Naive thymus-derived CD4-positive, alpha-beta T cell (primary cell): ENCODE results near the gene MTERF4. TPM values are rescaled to one million over a fixed set of nuclear protein-coding genes. Genes with fewer than 3 reads are reported as not detected.

ENCODE experiments used
- ATAC-seq: fragments of 150-1000 bp; cut with Tn5 transposase; 2 replicates; pipeline ENCODE4 v1.10.0; 2021; ENCODE audit warnings: mild to moderate bottlenecking, moderate library complexity
- CTCF ChIA-PET: fragments of 350-600 bp; sonication (Branson Sonifier 250); formaldehyde crosslinking; loops from one replicate; lab custom pipeline; 2021; ENCODE audit warnings: antibody characterized with exemption; lab: Charles Lee
- POLR2A ChIA-PET: fragments of 350-600 bp; sonication (Branson Sonifier 250); formaldehyde crosslinking; loops from one replicate; lab custom pipeline; 2021; ENCODE audit warnings: antibody characterized with exemption, inconsistent platforms; lab: Charles Lee
- DNase-seq, 9 donors: peaks; one replicate each; pipeline versions ENCODE4 v3.0.0 to v3.0.0-alpha.2; 2020 to 2022; ENCODE audit warnings: mixed read lengths in 1 of 9
- H3K27ac ChIP-seq: one replicate; pipeline ENCODE4 v1.7.0; 2013; ENCODE audit warnings: mild to moderate bottlenecking, low read depth, low read length, moderate library complexity
- H3K27me3 ChIP-seq, 2 donors: one replicate each; pipeline ENCODE4 v1.7.0; 2013; ENCODE audit warnings: low read length in 2 of 2, mild to moderate bottlenecking in 2 of 2, moderate library complexity in 2 of 2; ENCODE audit not compliant: control insufficient read depth in 2 of 2, insufficient read depth in 2 of 2
- H3K36me3 ChIP-seq, 3 experiments: 1 replicate in 2 of 3; 2 replicates in 1 of 3; pipeline ENCODE4 v1.7.0; 2013; ENCODE audit warnings: low read length in 3 of 3, mild to moderate bottlenecking in 3 of 3, moderate library complexity in 1 of 3; ENCODE audit not compliant: insufficient read depth in 3 of 3, control insufficient read depth in 2 of 3
- H3K4me1 ChIP-seq, 2 donors: one replicate each; pipeline ENCODE4 v1.7.0; 2013; ENCODE audit warnings: low read length in 2 of 2, mild to moderate bottlenecking in 2 of 2, moderate library complexity in 1 of 2; ENCODE audit not compliant: control insufficient read depth in 2 of 2, insufficient read depth in 2 of 2
- H3K4me3 ChIP-seq: 2 replicates; pipeline ENCODE4 v1.7.0; 2013; ENCODE audit warnings: mild to moderate bottlenecking, low read length
- H3K9me3 ChIP-seq, 3 experiments: 1 replicate in 2 of 3; 2 replicates in 1 of 3; pipeline ENCODE4 v1.7.0; 2013; ENCODE audit warnings: low read length in 3 of 3; ENCODE audit not compliant: control insufficient read depth in 2 of 3
- H3K27ac Mint-ChIP-seq, 9 donors: one replicate each; pipeline ENCODE4 v1.8.0; 2020 to 2022; ENCODE audit warnings: mixed read lengths in 9 of 9, mild to moderate bottlenecking in 8 of 9, moderate library complexity in 5 of 9, inconsistent platforms in 2 of 9
- H3K27me3 Mint-ChIP-seq, 5 donors: one replicate each; pipeline ENCODE4 v1.8.0; 2021 to 2022; ENCODE audit warnings: mixed read lengths in 5 of 5, mild to moderate bottlenecking in 1 of 5
- H3K36me3 Mint-ChIP-seq, 5 donors: one replicate each; pipeline ENCODE4 v1.8.0; 2020 to 2022; ENCODE audit warnings: mixed read lengths in 5 of 5, mild to moderate bottlenecking in 3 of 5, inconsistent platforms in 1 of 5
- H3K4me1 Mint-ChIP-seq, 7 donors: one replicate each; pipeline ENCODE4 v1.8.0; 2020 to 2022; ENCODE audit warnings: mixed read lengths in 7 of 7, mild to moderate bottlenecking in 3 of 7, inconsistent platforms in 1 of 7
- H3K4me3 Mint-ChIP-seq, 10 donors: one replicate each; pipeline ENCODE4 v1.8.0; 2020 to 2022; ENCODE audit warnings: mild to moderate bottlenecking in 10 of 10, mixed read lengths in 10 of 10, moderate library complexity in 6 of 10, inconsistent platforms in 2 of 10
- H3K9me3 Mint-ChIP-seq, 11 donors: one replicate each; pipeline ENCODE4 v1.8.0; 2020 to 2022; ENCODE audit warnings: mixed read lengths in 11 of 11, mild to moderate bottlenecking in 4 of 11, inconsistent platforms in 1 of 11, moderate library complexity in 1 of 11
- intact Hi-C, 2 donors: fragments of 100-400 bp; cut with micrococcal nuclease; formaldehyde crosslinking; loops; one replicate each; pipeline ENCODE4 v1.15.1; 2023
- polyA plus RNA-seq, 2 donors: library from polyadenylated mRNA; unstranded; fragments of 300-500 nt; fragmentation: Illumina TruSeq; gene quantifications; one replicate each; pipeline ENCODE4 v1.2.3, GENCODE V29; 2021
- total RNA-seq, 6 experiments: library from RNA in 5 of 6; stranded (reverse) in 5 of 6; gene quantifications; 1 replicate in 5 of 6; 2 replicates in 1 of 6; pipeline ENCODE4 v1.2.3 and lab custom pipeline; 2021 to 2026

Gene MTERF4
- total and polyA plus RNA-seq, 7 experiments from 2014 or later = 45.3 to 214 (median 82.3) TPM

- ATAC-seq (no peak), DNase-seq (no peak)
- Histone ChIP-seq H3K9me3 (no peaks in the 10 kb centered on the region), H3K4me3 (no peak overlapping the region), H3K27ac (no peak overlapping the region), H3K36me3 (peaks cover 0 to 54% (median 5%) of the 10 kb centered on the region in 3 experiments), H3K4me1 (no peaks in the 10 kb centered on the region), H3K27me3 (no peaks in the 10 kb centered on the region)
- peaks cover 0 to 51% (median 8%) of the 10 kb centered on the region in 5 donors for H3K36me3 Mint-ChIP-seq
- H3K27ac Mint-ChIP-seq = no peak overlapping the region
- no peak overlapping the region for H3K4me3 Mint-ChIP-seq
- ChIA-PET POLR2A (interaction anchor here (0.6 to 2.7 kb wide), 3 partner anchors 9 to 641 kb away, joined by 4 to 9 read pairs (median 6); partner anchors contain the start of genes PASK and PPP1R7), CTCF (interaction anchor here (1.7 kb wide), 1 partner anchor 8 kb away, joined by 3 read pairs; the partner anchor contains the start of gene PASK)
- peaks cover 0 to 14% (median 5%) of the 10 kb centered on the region in 7 donors for H3K4me1 Mint-ChIP-seq
- no peaks in the 10 kb centered on the region for H3K27me3 Mint-ChIP-seq
- no peaks in the 10 kb centered on the region for H3K9me3 Mint-ChIP-seq
- intact Hi-C loops = no loop called here
These were observed 39.2 kb upstream of the MTERF4 start for GRCh38 chr2:241141214-241141770.

- Mint-ChIP-seq H3K36me3 (peaks cover 0 to 52% (median 8%) of the 10 kb centered on the region in 5 donors), H3K4me3 (no peak overlapping the region), H3K27me3 (no peaks in the 10 kb centered on the region), H3K27ac (no peak overlapping the region), H3K9me3 (no peaks in the 10 kb centered on the region), H3K4me1 (peaks cover 0 to 7% (median 0%) of the 10 kb centered on the region in 7 donors)
- intact Hi-C loops = no loop called here
- ChIA-PET CTCF (interaction anchor here (1.7 kb wide), 1 partner anchor 9 kb away, joined by 3 read pairs; the partner anchor contains the start of gene PASK), POLR2A (interaction anchor here (0.6 to 2.7 kb wide), 3 partner anchors 10 to 123 kb away, joined by 3 to 9 read pairs (median 6); partner anchors contain the start of genes PASK and PPP1R7)
- Histone ChIP-seq H3K4me1 (no peaks in the 10 kb centered on the region), H3K36me3 (peaks cover 0 to 62% (median 5%) of the 10 kb centered on the region in 3 experiments), H3K27ac (no peak overlapping the region), H3K9me3 (no peaks in the 10 kb centered on the region), H3K4me3 (no peak overlapping the region), H3K27me3 (no peaks in the 10 kb centered on the region)
- ATAC-seq (no peak), DNase-seq (no peak)
These were observed 38.4 kb upstream of the MTERF4 start for GRCh38 chr2:241140445-241140840.

DNA sequence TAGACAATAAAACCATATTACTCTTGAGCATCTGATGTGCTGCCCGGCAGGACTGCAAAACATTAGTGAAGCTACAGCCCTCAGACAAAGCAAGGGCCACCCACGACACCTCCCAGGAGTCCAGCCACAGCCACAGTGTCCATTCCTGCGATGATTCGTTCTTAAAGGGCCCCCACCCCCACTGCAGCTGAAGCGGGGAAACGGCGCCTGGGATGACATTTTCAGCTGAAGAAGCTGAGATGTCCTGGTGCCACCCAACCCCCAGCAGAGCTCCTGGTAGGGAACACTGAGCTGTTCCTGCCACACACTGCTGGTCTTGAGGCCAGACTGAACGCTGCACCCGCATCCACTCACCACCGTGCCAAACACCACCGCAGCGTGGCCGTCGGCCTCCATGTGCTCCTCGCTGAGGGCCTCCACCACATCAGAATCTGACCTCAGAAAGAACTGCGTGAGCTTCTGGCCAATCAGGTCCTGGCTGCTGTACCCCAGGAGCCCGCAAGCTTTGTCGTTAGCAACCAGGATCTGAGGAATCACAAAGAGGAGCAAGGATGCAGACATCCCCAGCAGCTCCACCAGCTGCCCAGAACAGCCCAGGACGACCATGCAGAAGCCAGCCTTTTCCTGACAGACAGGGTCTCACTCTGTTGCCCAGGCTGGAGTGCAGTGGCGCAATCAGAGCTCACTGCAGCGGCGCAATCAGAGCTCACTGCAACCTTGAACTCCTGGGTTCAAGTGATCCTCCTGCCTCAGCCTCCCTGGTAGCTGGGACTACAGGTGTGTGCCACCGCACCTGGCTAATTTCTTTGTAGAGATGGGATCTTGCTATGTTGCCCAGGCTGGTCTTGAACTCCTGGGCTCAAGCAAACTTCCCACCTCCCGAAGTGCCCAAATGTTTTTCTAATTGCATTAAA, 37.7 kb upstream of the MTERF4 start:
- H3K36me3 ChIP-seq = peaks cover 0 to 65% (median 5%) of the 10 kb centered on the region in 3 experiments
- H3K4me1 Mint-ChIP-seq = peaks cover 0 to 7% (median 0%) of the 10 kb centered on the region in 7 donors
- H3K36me3 Mint-ChIP-seq = peaks cover 0 to 52% (median 8%) of the 10 kb centered on the region in 5 donors

DNA sequence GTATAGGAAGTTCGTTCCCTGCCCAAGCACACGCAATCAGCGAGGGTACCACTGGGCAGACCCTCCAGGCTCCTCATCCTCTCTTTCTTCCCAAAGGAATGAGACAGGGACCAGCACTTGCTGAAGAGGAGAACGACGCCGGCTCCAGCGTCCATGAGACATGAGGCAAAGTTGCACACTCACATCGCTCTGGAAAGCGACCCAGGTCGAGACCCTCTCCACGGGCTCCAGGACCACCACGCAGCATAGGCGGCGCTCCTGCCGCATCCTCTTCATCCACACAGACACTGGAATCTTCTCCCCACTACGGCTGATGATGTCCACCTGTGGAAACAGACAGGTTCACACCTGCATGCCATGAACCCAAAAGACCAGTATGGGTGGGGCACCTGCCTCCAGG, 36.4 kb upstream of the MTERF4 start:
- CTCF ChIA-PET = interaction anchor here (0.9 kb wide), 1 partner anchor 42 kb away, joined by 3 read pairs; no protein-coding TSS in a partner anchor
- peaks cover 0 to 49% (median 8%) of the 10 kb centered on the region in 5 donors for H3K36me3 Mint-ChIP-seq
- Histone ChIP-seq H3K27ac (no peak overlapping the region), H3K4me1 (no peaks in the 10 kb centered on the region), H3K9me3 (no peaks in the 10 kb centered on the region), H3K36me3 (peaks cover 0 to 75% (median 5%) of the 10 kb centered on the region in 3 experiments), H3K27me3 (no peaks in the 10 kb centered on the region), H3K4me3 (no peak overlapping the region)
- intact Hi-C loops = no loop called here
- H3K27me3 Mint-ChIP-seq = no peaks in the 10 kb centered on the region
- POLR2A ChIA-PET = no interaction called here
- peak overlapping the region in 1 of 9 donors; percentile 36 for H3K27ac Mint-ChIP-seq
- H3K9me3 Mint-ChIP-seq = no peaks in the 10 kb centered on the region
- DNase-seq = no peak
- peaks cover 0 to 7% (median 0%) of the 10 kb centered on the region in 7 donors for H3K4me1 Mint-ChIP-seq
- no peak for ATAC-seq
- no peak overlapping the region for H3K4me3 Mint-ChIP-seq

More for the DNA sequence above, 37.7 kb upstream of the MTERF4 start:
- no peaks in the 10 kb centered on the region for H3K27me3 Mint-ChIP-seq
- no peaks in the 10 kb centered on the region for H3K4me1 ChIP-seq
- intact Hi-C loops = no loop called here
- peak overlapping the region in 1 of 9 donors; percentile 51 for H3K27ac Mint-ChIP-seq
- H3K9me3 ChIP-seq = no peaks in the 10 kb centered on the region
- POLR2A ChIA-PET = interaction anchor here (0.6 to 2.7 kb wide), 5 partner anchors 10 to 123 kb away, joined by 3 to 9 read pairs (median 3); partner anchors contain the start of genes MTERF4, PASK and PPP1R7
- CTCF ChIA-PET = interaction anchor here (1.7 kb wide), 1 partner anchor 9 kb away, joined by 3 read pairs; the partner anchor contains the start of gene PASK
- H3K27ac ChIP-seq = no peak overlapping the region
- H3K4me3 ChIP-seq = no peak overlapping the region
- no peak for ATAC-seq
- H3K9me3 Mint-ChIP-seq = no peaks in the 10 kb centered on the region
- no peak overlapping the region for H3K4me3 Mint-ChIP-seq
- H3K27me3 ChIP-seq = no peaks in the 10 kb centered on the region
- no peak for DNase-seq

DNA sequence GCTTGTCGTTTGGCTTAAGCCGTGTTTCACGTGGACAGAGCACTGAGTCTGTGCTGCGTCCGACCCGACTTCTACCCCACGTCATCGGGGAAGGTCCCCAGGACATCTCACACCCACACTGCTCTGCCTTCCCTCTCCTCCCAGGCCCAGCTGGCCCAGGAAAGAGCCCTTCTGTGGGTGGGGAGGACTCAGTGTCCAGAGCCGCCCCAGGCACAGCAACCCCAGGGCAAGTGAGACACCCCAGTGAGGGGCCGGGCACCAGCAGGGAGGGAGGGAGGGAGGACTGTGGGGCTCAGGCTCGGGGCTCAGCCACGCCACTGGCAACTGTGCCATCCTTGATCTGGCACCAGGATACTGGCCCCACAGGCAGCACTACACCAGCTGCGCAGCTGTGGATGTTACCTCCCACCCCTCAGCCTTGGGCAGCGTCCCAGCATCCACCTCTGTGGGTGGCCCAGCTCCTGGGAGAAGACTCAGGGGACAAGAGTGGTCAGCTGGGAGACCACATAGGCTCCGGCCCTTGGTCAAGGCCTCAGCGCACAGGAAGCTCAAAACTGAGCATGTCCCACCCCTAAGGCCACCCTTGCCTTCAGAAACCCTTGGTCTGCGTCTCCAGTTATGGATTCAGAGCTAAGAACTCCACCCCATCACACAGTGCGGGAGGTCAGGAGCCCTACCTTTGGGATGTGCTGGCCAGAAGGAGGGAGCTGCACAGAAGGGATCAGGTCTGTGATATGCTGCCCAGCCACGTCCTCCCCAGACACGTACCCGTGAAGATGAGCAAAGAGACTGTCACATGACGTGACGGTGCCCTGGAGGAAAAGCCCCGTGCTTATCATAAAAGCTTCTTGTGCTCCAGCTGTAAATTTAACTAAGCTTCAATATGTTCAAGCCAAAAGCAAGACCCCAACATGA, 35.4 kb upstream of the MTERF4 start:
- CTCF ChIA-PET = interaction anchor here (0.9 to 1.0 kb wide), 2 partner anchors 36 to 42 kb away, joined by 3 read pairs; partner anchors contain the start of gene MTERF4
- DNase-seq = no peak
- Mint-ChIP-seq H3K36me3 (peaks cover 5 to 58% (median 13%) of the 10 kb centered on the region in 5 donors), H3K27me3 (no peaks in the 10 kb centered on the region), H3K9me3 (no peaks in the 10 kb centered on the region), H3K27ac (no peak overlapping the region), H3K4me1 (peaks cover 0 to 7% (median 0%) of the 10 kb centered on the region in 7 donors), H3K4me3 (no peak overlapping the region)
- intact Hi-C loops = no loop called here
- Histone ChIP-seq H3K36me3 (peaks cover 0 to 81% (median 5%) of the 10 kb centered on the region in 3 experiments), H3K9me3 (no peaks in the 10 kb centered on the region), H3K4me3 (no peak overlapping the region), H3K4me1 (no peaks in the 10 kb centered on the region), H3K27ac (no peak overlapping the region), H3K27me3 (no peaks in the 10 kb centered on the region)
- POLR2A ChIA-PET = interaction anchor here (0.8 to 1.8 kb wide), 3 partner anchors 27 to 36 kb away, joined by 3 to 6 read pairs (median 3); partner anchors contain the start of gene MTERF4
- ATAC-seq = no peak
